GM19351 (cell line): ENCODE results near the gene SHKBP1.
"Not testable (repeated sequence)": the region's sequence is repeated elsewhere in the genome, so short reads cannot be mapped to it uniquely, and the experiment has no call there.

Experiments used
- ATAC-seq: cut with Tn5 transposase; IDR thresholded peaks from one replicate; pipeline ENCODE4 v1.9.1; 2021; ENCODE audit warnings: mild to moderate bottlenecking, moderate library complexity; ENCODE audit not compliant: unreplicated experiment

The SHKBP1 gene

GRCh38 chr19:40584007-40584406 lies 7.3 kb downstream of the SHKBP1 start:
- ATAC-seq, result no peak

GRCh38 chr19:40585241-40585981 lies 8.7 kb downstream of the SHKBP1 start:
- no peak for ATAC-seq

DNA sequence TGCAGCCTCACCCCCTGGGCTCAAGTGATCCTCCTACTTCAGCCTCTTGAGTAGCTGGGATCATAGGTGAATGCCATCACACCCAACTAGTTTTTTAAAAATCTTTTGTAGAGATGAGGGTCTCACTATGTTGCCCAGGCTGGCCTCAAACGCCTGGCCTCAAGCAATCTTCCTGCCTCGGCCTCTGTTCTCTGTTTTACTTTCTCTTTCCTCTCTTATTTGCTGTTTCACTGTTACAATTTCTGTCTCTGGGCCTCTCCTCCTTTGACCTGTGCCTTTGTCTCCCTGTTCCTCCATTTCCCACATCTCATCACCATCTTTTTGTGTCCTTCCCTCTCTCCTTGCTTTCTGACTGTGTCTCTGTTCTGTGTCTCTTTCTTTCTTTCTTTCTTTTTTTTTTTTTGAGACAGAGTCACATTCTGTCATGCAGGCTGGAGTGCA lies 9.3 kb downstream of the SHKBP1 start:
- ATAC-seq, result no peak

- ATAC-seq, result no peak
Observed at GRCh38 chr19:40586611-40587010, 9.9 kb downstream of the SHKBP1 start.

DNA sequence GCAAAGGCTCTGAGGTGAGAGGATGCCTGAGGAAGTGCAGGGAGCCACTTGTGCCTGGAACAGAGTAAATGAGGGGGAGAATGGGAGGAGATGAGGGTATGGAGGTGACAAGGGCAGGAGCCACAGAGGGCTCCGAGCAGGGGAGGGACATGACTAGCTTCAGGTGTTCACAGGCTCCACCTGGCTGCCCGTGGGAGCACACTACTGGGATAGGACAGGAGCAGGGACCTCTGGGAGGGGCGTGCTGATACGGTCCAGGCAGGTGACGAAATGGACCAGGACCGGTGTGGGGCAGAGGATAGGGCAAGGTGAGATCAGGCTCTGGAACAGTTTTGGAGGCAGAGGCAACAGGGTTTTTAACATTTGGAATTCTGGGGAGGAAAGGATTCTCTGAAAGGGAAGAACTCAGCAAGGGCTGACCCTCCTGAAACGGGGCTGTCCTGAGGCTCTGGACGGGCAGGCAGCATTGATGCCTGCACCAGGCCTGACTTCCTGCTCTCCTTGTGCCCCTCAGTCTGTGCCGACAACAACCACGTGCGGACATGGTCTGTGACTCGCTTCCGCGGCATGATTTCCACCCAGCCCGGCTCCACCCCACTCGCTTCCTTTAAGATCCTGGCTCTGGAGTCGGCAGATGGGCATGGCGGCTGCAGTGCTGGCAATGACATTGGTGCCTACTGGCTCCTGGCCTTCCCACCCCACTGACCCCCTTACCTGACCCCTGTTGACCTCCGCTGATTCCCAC lies 11.6 kb downstream of the SHKBP1 start:
- ATAC-seq, result no peak

DNA sequence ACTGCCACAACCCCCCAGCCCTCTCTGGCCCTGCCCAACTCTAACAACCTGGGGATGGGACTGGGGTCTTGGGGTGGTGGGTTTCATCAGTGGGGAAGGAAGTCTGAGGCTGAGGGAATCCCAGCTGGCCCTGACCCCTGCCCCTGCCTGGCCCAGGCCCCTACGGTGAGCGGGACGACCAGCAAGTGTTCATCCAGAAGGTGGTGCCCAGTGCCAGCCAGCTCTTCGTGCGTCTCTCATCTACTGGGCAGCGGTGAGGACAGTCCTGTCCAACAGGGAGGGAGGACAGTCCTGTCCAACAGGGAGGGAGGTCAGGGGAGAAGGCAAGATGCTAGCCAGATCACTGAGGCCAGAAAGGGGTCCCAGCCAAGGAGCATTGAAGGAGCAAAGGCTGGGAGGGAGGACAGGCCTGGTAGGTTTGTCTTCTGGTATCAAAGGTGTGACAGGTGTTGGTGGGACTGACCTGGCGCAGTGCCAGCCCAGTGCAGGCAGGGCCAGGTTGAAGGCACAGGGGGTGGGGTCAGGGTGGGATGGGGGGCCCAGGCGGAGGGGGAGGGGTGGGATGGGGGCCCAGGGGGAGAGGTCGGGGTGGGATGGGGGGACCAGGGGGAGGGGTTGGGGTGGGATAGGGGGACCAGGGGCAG lies 12.4 kb downstream of the SHKBP1 start:
- ATAC-seq, result no peak

DNA sequence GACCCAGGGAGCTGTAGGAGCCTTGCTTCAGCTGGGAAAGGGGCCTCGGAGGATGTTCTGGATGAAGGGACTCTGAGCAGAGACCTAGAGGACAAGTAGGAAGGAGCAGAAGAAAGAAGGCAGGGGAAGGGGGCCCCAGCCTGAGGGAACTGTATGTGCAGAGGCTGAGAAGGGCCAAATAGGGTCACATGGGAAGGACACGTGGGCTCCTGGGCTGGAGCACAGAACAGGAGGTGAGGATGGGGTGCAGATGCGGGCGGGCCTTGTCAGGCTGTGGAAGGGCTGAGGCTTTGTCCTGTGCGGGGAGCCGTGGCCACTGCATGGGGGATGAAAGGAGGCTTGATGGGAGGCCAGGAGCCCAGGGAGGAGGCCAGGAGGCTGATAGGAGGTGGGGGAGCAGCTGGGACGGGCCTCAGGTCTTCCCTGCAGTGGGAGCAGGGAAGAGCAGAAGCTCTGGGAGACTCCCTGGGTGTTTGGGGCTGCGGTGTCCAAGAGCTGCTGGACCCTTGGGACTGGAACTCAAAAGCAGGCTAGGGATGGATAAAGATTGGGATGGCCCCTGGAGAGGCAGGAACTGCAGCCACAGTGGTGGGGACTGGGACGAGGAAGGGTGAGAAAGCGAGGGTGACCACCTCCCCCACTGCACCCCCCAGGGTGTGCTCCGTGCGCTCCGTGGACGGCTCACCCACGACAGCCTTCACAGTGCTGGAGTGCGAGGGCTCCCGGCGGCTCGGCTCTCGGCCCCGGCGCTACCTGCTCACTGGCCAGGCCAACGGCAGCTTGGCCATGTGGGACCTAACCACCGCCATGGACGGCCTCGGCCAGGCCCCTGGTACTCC lies 13.1 kb downstream of the SHKBP1 start:
- no peak for ATAC-seq

DNA sequence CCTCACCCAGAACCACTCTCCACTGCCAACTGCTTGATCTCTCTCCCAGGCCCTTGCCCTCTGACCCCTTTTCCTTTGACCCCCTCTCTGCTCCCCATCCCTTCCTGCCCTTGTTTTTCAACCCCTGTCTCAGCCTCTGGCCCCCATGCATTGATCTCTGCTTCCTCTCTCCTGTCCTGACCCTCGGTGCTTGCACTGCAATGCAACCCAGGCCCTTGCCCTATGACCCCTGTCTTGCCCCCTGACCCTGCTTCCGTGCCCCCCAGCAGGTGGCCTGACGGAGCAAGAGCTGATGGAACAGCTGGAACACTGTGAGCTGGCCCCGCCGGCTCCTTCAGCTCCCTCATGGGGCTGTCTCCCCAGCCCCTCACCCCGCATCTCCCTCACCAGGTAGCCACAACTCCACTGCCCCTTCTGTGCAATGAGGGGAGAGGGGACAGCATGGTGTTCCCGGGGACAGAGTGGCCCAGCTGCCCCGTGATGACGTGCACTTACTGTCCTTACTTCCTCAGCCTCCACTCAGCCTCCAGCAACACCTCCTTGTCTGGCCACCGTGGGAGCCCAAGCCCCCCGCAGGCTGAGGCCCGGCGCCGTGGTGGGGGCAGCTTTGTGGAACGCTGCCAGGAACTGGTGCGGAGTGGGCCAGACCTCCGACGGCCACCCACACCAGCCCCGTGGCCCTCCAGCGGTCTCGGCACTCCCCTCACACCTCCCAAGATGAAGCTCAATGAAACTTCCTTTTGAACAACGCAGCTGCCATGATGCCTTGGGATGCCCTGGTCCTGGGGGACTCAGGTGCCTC lies 14.0 kb downstream of the SHKBP1 start:
- no peak for ATAC-seq

DNA sequence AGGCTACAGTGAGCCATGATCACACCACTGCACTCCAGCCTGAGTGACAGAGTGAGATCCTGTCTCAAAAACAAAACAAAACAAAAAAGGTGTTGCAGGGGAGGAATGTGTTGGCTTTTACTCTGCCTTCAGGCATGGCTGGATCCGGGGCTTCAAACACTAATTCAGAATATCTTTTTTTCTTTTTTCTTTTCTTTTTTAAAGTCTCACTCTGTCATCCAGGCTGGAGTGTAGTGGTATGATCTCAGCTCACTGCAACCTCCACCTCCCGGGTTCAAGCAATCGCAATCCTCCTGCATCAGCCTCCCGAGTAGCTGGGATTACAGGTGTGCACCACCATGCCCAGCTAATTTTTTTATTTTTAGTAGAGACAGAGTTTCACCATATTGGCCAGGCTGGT lies 15.1 kb downstream of the SHKBP1 start:
- ATAC-seq, result not testable (repeated sequence)

GRCh38 chr19:40592170-40592569 lies 15.5 kb downstream of the SHKBP1 start:
- ATAC-seq, result no peak

DNA sequence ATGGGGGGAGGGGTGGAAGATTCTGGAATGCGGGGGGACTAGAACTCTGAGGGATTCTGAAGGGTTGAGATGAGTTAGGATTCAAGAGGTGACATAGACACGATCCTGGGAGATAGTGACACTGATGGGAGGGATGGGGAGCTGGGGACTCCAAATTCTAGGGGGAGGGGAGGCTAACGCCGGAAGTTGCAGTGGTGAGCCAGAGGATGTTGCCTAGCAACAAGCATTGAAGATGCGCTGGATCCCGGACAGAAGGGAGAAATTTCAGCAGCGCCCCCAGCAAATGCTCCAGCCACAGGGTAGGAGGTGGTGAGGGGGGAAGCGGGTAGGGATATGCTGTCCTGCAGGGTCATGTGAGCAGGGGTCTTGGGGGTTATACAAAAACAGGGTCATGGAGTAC lies 17.6 kb downstream of the SHKBP1 start:
- ATAC-seq, result no peak

GRCh38 chr19:40594657-40595091 lies 18.0 kb downstream of the SHKBP1 start:
- ATAC-seq, result no peak

DNA sequence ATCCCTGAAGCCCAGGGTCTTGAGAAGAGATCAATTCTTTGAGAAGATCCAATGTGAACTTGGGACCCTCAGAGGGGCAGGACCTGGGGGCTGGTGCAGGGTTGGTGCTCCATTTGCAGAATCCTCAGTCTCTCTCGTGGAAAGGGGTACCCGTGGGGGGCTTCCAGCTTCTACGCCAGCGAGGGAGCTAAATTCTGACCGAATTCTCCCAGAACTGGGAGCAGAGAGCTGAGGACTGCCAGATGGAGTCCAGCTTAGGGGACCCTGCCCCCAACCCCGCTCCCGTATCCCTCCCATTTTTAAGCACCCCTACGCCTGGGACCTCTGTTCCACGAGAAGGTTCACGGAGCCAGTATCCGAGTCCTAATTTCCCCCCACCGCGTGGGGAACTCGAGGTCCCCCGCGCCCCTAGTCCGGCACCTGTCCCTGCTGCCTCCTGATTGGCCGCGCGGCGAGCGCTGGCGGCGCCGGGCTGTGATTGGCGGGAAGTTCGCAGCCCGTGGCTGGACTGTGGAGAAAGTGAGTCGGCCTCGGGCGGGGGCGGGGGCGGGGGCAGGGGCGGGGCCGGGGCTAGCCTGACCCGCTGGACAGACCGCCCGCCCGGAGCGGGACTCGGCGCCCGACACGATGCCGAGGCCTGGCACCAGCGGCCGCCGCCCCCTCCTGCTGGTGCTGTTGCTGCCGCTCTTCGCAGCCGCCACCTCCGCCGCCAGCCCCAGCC lies 20.1 kb downstream of the SHKBP1 start:
- no peak for ATAC-seq

DNA sequence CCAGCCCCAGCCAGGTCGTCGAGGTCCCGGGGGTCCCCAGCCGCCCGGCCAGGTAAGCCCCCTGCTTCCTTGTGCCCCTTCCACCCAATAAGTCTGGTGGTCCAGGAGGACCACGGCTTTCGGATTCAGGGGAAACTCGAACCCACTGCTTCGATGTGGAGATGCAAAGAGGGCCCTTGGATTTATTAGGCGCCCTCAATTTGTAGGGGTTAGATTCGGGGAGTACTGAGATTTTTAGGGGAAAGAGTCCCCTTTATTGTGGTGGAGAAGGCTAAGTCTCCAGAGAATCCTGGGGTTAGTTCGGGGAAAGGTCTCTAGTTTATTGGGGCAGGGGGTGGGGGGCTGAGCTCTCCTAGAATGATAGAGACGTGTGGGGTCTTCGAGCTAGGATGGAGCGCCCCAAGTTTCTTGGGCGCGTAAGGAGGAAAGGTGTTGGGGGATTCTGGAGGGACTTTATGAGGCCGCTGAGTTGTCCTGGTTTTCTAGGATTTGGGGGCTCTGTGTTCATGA lies 20.7 kb downstream of the SHKBP1 start:
- ATAC-seq, result no peak

DNA sequence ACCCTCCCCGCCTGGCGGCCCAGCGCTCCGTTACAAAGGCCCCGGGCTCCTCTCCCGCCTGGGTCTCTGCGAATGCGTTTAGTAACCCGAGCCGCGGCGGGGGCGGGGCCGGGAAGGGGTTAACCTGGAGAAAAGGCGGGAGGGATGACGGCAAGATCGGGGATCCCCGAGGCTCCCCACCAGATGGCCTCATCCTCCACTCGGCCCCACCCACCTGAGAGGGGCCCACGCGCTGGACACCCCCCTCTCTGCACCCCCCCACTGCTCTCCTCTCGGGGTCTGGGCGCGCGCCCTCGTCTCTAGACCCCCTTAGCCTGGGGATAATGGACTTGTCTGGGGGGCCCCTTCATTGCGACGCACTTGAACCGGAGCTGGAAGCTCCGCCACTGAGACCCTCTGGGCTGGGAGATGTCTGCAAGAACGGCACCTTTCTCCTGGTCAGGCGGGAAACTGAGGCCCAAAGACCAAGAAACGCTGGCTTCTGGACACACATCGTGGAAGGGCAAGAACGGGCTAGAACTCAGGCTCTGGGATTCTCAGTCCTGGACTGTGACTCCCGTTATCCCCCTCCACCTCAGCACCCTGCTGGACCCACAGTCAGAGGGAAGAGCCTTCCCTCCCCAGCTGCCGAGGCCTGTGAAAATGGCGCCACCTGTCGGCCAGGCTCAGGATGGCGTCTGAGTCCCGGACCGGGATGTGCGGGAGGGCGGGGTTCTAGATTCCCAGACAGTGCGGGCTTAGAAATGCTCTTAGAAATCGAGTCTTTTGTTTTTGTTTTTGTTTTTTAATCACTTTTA lies 21.6 kb downstream of the SHKBP1 start:
- no peak for ATAC-seq

- no peak for ATAC-seq
Observed at GRCh38 chr19:40598918-40599307, 22.2 kb downstream of the SHKBP1 start.

DNA sequence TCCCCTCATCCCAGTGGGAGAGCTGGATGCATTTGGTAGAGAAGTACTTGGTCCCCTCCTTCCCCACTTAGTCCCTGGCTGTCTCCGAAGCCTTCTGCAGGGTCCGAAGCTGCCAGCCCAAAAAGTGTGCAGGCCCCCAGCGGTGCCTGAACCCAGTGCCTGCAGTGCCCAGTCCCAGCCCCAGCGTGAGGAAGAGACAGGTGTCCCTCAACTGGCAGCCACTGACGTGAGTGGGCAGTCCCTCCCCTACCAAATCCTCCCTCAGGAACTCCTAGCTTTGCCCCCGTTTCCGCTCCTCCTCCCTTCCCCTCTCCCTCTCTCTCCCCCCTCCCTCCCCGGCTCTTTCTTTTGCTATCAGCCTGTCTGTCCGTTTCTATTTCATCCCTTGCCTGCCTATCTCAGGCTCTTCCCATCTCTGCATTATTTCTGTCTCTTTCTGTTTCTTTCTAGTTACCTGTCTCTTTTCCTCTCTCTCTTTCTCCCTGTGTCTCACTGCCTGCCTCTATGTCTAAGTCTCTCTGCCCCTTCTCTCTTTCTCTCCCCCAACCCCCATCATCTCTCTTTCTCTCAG lies 22.7 kb downstream of the SHKBP1 start:
- ATAC-seq, result no peak

- no peak for ATAC-seq
Observed at GRCh38 chr19:40599902-40600569, 23.4 kb downstream of the SHKBP1 start.
